Measurements from ENCODE around the gene YY1.

- TF ChIP-seq YY1 (tag by site-specific recombination; IDR thresholded peaks at IDR 0.05), result no peak
- TF ChIP-seq ZNF239 (tag by site-specific recombination; IDR thresholded peaks at IDR 0.05), result no peak
- TF ChIP-seq ZNF23 (tag by site-specific recombination; IDR thresholded peaks at IDR 0.05; ENCODE audit: borderline replicate concordance), result no peak
- TF ChIP-seq CTCF (tag by site-specific recombination; IDR thresholded peaks at IDR 0.05), result no peak
- no peak for TF ChIP-seq ZNF140 (tag by site-specific recombination; IDR thresholded peaks at IDR 0.05)
These were observed 24.2 kb upstream of the YY1 start for GRCh38 chr14:100214770-100215083.

Data from HEK293 (cell line).